Calu3 (cell line): ENCODE measurements around the gene ATP6V1C2. TPM values are rescaled to one million over a fixed set of nuclear protein-coding genes. Genes with fewer than 3 reads are reported as not detected.
"Not testable (repeated sequence)": the region's sequence is repeated elsewhere in the genome, so short reads cannot be mapped to it uniquely, and the experiment has no call there.

ENCODE experiments used
- BruUV-seq: library from RNA; stranded (reverse); fragments of 400-500 nt; replicated peaks from 2 replicates; lab custom pipeline; 2021; lab: Mats Ljungman, UMichigan
- CTCF ChIA-PET: fragments of 300-600 bp; sonication (Branson Sonifier 250); formaldehyde crosslinking; loops from one replicate; lab custom pipeline; 2022; ENCODE audit warnings: antibody characterized with exemption; lab: Charles Lee
- DNase-seq: peaks from one replicate; pipeline ENCODE4 v3.0.0; 2022
- H3K27ac Mint-ChIP-seq: one replicate; pipeline ENCODE4 v1.8.0; 2022; ENCODE audit warnings: mixed read lengths; ENCODE audit not compliant: unreplicated experiment
- H3K27me3 Mint-ChIP-seq: one replicate; pipeline ENCODE4 v1.8.0; 2022; ENCODE audit warnings: mixed read lengths; ENCODE audit not compliant: unreplicated experiment
- H3K36me3 Mint-ChIP-seq: one replicate; pipeline ENCODE4 v1.8.0; 2022; ENCODE audit warnings: mild to moderate bottlenecking, moderate library complexity, mixed read lengths; ENCODE audit not compliant: insufficient read depth, unreplicated experiment
- H3K4me1 Mint-ChIP-seq: one replicate; pipeline ENCODE4 v1.8.0; 2022; ENCODE audit warnings: mild to moderate bottlenecking, low read depth, mixed read lengths; ENCODE audit not compliant: unreplicated experiment
- H3K4me3 Mint-ChIP-seq: one replicate; pipeline ENCODE4 v1.8.0; 2022; ENCODE audit warnings: mild to moderate bottlenecking, low read depth, moderate library complexity, mixed read lengths; ENCODE audit not compliant: unreplicated experiment
- H3K9me3 Mint-ChIP-seq: one replicate; pipeline ENCODE4 v1.8.0; 2022; ENCODE audit warnings: low read depth, mixed read lengths; ENCODE audit not compliant: unreplicated experiment
- CTCF ChIP-seq: fragments of 200-600 bp; IDR thresholded peaks from one replicate; pipeline ENCODE4 v1.8.0; 2022; ENCODE audit warnings: antibody characterized with exemption; ENCODE audit not compliant: unreplicated experiment
- intact Hi-C: fragments of 100-400 bp; cut with micrococcal nuclease; formaldehyde crosslinking; loops from one replicate; pipeline ENCODE4 v1.10.0; 2022; ENCODE audit not compliant: unreplicated experiment
- total RNA-seq: library from RNA; stranded (reverse); gene quantifications from 2 replicates; pipeline ENCODE4 v1.2.3, GENCODE V29; 2022

The ATP6V1C2 gene
- total RNA-seq, 1 experiment from 2014 or later = 0.28 TPM

GRCh38 chr2:10777842-10778723, 56.7 kb downstream of the ATP6V1C2 start:
- H3K27ac Mint-ChIP-seq = no peak overlapping the region
- intact Hi-C loops = no loop called here
- H3K4me1 Mint-ChIP-seq = peaks cover 4% of the 10 kb centered on the region
- H3K36me3 Mint-ChIP-seq = peaks cover 61% of the 10 kb centered on the region
- H3K27me3 Mint-ChIP-seq = no peaks in the 10 kb centered on the region
- CTCF ChIA-PET = no interaction called here
- no peak for DNase-seq
- no peaks in the 10 kb centered on the region for H3K9me3 Mint-ChIP-seq
- BruUV-seq = no TSS peak
- no peak for TF ChIP-seq CTCF
- H3K4me3 Mint-ChIP-seq = no peak overlapping the region

GRCh38 chr2:10778724-10779115, 57.3 kb downstream of the ATP6V1C2 start:
- TF ChIP-seq CTCF = no peak
- Mint-ChIP-seq H3K27ac (no peak overlapping the region), H3K36me3 (peaks cover 64% of the 10 kb centered on the region), H3K27me3 (no peaks in the 10 kb centered on the region), H3K4me3 (no peak overlapping the region), H3K4me1 (peaks cover 10% of the 10 kb centered on the region), H3K9me3 (no peaks in the 10 kb centered on the region)
- DNase-seq = no peak
- intact Hi-C loops = no loop called here
- CTCF ChIA-PET = no interaction called here
- no TSS peak for BruUV-seq

- Mint-ChIP-seq H3K9me3 (no peaks in the 10 kb centered on the region), H3K4me3 (peak overlapping the region; percentile 17), H3K27me3 (no peaks in the 10 kb centered on the region), H3K36me3 (peaks cover 76% of the 10 kb centered on the region), H3K4me1 (peaks cover 17% of the 10 kb centered on the region), H3K27ac (peak overlapping the region; percentile 47)
- CTCF ChIA-PET = interaction anchor here (0.6 kb wide), 1 partner anchor 943 kb away, joined by 3 read pairs; no protein-coding TSS in a partner anchor
- BruUV-seq = no TSS peak
- no peak for DNase-seq
- intact Hi-C loops = loop anchor here (10.0 kb wide), 1 partner anchor 75 kb away; no protein-coding TSS in a partner anchor
- no peak for TF ChIP-seq CTCF
Observed at GRCh38 chr2:10779776-10780490, 58.5 kb downstream of the ATP6V1C2 start.

GRCh38 chr2:10780491-10780820, 59.0 kb downstream of the ATP6V1C2 start:
- Mint-ChIP-seq H3K9me3 (no peaks in the 10 kb centered on the region), H3K36me3 (peaks cover 82% of the 10 kb centered on the region), H3K27me3 (no peaks in the 10 kb centered on the region), H3K27ac (peak overlapping the region; percentile 47), H3K4me3 (peak overlapping the region; percentile 17), H3K4me1 (peaks cover 17% of the 10 kb centered on the region)
- intact Hi-C loops = loop anchor here (10.0 kb wide), 1 partner anchor 76 kb away; no protein-coding TSS in a partner anchor
- no TSS peak for BruUV-seq
- DNase-seq = no peak
- CTCF ChIA-PET = no interaction called here
- TF ChIP-seq CTCF = no peak

GRCh38 chr2:10780821-10781220, 59.4 kb downstream of the ATP6V1C2 start:
- H3K27ac Mint-ChIP-seq, DNase-seq, H3K27me3 Mint-ChIP-seq, BruUV-seq, H3K4me3 Mint-ChIP-seq, H3K9me3 Mint-ChIP-seq, CTCF ChIA-PET: not testable (repeated sequence)
- Mint-ChIP-seq H3K4me1 (peaks cover 17% of the 10 kb centered on the region), H3K36me3 (peaks cover 85% of the 10 kb centered on the region)
- intact Hi-C loops = loop anchor here (10.0 kb wide), 1 partner anchor 76 kb away; no protein-coding TSS in a partner anchor
